ENCODE data around the gene HIPK2.

The HIPK2 gene

DNA sequence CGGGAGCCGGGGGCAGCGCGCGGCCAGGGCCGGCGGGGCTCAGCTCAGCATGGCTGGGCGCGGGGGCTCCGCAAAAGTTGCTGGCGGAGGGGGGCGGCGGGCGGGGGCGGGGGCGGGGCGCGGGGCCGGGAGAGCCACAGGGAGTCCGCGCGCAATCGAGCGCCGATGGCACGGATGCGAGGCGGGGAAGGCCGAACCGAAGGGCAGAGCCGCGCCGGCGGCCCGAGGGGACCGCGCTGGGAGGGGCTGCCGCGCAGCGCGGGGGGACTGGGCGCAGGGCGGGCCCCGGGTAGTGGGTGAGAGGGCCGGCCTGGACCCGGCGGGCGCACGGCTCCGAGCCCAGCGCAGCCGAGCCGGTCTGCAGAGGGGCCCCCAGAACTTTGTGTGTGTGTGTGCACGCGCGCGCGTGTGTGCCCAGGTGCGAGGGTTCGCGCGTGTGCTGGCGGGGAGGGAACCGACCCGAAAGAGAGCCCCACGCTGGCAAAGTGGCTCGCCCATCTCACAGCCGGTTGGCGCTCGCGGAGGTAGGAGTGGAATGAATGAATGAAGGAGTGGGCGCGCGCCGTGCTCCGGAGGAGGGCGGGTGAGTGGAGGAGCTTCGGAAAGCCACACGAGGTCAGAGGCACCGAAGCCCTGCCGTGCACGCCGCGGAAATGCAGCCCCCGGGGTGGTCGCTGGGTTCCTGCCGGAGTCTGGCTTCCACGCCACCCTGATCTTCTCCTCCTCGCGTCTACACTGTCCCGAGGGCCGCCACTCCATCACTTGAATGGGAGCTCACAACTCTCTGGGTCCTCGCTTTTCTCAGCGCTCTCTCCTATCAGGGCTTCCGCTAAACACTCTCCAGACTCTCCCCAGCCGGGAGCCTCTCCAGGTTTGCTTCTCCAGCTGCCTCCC lies at the start of gene HIPK2:
Gene HIPK2 (minus strand): TSS at position 51 of the 894 bp plus-strand sequence. CDS start 375 bp downstream, outside the sequence.
- DNase-seq (ENCODE audit: low spot score) = peak; percentile 66

DNA sequence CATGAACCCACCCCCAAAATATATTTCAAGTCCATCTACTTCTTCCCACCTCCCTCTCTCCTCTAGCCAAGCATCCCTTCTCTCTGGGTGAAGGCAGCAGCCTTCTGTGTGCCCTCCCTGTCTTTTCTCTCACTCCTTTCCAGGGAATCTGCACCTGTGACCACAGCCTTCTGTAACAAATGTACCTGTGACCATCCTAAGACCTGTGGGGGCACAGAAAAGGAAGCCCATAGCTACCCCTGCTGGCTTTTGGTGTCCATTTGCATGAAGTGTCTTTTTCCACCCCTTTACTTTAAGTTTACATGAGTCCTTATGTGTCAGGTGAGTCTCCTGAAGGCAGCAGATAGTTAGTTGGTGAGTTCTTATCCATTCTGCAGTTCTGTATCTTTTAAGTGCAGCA lies 49.2 kb upstream of the HIPK2 start:
- DNase-seq (ENCODE audit: low spot score) = no peak

DNA sequence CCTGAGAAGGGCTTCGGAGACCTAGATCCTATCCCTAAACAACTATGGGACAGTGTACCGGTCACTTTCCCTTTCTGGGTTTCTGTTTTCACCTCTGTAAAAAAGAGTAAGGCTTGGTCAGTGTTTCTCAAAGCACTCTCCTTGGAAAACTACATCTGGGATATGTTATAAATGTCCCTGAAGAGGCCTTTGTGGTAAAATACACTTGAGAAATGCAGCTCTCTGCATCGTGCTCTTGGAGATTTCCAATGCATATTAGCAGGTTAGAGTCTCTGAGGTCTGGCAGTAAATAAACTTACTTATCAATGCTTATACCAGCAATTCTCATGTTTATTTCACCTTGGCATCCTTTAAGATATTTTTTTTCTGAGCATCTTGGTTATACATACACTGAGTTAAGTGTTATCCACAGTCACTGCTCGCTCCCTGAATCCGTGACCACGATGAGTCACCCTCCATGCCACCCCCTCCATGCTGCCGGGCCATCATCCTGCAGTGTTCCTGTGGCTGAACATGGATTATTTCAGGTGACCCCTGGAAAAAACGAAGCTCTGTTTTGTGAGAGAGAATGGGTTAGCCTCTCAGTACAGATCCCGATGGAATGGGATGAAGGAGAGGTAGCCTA lies 48.0 kb upstream of the HIPK2 start:
- peak; percentile 63 for DNase-seq (ENCODE audit: low spot score)

DNA sequence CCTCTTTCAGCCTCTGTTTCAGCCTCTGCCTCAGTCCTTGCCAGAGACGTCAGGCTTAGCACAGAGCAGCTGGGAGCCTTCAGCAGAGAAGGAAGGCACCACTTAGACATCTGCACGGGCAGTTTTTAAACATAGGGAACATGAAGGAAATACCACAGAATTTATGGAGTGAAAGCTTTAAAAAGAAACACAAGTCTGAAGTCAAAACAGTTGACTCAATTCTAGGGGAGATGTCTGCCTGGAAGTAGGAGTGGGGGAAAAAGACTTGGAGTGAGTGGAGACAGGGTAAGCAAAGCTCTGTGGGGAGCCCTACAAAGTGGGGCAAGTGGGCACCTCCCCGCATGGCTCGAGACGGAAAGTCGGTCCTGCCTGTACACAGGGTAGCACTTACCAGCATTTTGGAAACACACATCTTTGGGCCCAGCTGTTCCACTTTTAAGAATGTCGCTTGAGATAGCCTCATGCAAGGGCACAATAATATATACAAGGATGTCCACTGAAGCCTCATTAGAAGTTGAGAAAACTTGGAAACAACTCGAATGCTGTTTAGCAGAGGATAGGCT lies 46.2 kb upstream of the HIPK2 start:
- no peak for DNase-seq (ENCODE audit: low spot score)

DNA sequence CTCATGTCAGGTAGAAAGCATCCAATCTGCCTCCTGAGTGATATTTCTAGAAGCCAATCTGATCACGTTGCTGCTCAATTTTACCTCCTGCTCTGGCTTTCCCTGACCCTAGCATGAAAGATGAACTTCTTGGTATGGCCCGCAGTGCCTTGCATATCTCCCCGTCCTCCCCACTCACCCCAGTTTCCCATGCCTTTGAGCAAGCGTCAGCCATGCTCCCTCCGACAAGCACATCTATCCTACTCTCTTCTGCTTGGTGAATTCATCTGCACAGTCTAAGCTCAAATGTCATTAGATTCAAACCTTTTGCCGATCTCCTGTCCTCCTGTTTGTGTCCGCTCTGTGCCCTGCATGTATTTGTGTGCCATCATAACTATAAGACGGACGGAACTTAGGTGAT lies 45.1 kb upstream of the HIPK2 start:
- DNase-seq (ENCODE audit: low spot score) = no peak

DNA sequence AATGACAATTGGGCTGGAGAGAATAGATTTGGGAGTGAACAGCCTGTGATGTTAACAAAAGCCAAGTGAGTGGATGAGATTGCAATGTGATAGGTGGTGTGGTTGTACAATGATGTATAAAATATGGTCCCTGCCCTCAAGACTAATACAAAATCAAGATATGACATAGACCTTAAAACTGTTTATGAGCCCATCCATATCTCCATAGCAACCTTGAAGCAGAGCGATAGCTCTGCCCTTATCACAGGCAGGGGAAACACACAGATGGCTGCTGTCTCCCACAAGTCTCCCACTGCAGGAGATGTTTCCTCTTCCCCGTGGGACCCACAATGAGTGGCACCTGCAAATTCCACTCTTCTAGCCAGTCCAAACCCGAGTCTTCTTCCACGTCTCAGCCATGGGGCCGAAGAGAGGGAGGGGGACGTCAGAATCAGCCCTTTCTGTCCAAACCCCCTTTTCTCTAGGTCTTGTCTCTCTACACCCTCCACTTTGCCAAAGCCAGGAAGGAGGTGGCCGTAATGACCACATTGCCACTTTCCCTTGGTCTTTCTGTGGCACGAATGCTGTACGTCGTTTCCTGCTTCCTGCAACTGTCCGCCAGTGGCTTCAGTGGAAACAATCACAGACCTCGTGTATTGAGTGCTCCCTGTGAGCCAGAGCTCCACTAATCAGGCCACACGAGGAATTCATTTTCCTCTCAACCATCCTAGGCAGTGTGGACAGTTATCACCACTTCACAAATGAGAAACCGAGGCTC lies 43.7 kb upstream of the HIPK2 start:
- no peak for DNase-seq (ENCODE audit: low spot score)

DNA sequence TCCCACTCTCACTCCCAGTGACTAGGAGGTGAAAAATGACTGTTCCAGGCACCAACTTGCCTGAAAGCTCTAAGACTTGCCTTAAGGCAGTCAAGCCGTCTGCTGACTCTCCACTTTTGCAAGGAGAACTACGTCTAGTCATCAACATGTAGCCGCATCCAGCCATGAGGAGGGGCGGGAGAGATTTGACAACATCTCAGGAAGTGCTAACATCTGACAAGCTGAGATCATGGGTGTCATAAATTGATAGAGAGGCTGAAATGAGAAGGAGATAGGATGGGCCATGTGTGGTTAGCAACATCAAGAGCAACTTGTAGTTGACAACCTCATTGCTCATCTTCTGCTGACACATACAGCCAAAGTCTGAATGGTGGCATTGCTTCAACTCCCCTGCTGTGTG lies 42.3 kb upstream of the HIPK2 start:
- no peak for DNase-seq (ENCODE audit: low spot score)

DNA sequence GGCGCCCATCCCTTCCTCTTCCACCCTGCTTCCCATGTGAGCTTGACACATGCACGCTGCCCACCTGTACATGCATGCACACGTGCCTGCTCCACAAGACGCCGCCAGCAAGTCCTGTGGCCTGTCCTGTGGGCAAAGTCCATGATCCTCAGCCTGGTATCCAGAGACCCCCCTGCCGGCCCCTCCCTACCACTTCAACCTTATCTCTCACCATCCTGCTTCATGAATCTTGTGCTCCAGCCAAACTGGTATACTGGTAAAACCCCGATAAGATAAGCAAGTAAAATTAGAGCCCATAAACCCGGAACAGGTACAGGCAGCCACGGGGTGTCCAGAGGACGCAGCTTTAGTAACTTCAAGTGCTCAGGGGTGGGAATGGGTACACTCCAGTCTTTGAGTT lies 39.5 kb upstream of the HIPK2 start:
- DNase-seq (ENCODE audit: low spot score) = no peak

DNA sequence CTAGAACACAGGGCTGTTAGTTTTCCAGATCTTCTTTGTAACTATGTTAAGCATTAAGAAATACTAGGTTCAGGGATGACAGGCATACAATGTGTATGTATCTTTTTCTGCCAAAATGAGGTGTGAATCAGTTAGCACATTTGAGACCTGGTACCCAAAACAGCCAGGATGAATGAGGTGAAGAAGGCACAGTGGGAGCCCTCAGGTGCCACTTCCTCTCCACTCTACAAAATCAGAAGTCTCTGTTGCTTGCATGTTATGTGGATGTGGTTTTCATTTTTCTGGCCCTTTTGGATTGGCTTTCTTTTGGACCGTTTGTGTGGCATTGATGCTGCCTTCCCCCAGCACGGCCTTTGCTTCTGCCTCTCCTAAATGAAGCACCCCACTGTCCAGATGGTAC lies 35.9 kb upstream of the HIPK2 start:
- no peak for DNase-seq (ENCODE audit: low spot score)

DNA sequence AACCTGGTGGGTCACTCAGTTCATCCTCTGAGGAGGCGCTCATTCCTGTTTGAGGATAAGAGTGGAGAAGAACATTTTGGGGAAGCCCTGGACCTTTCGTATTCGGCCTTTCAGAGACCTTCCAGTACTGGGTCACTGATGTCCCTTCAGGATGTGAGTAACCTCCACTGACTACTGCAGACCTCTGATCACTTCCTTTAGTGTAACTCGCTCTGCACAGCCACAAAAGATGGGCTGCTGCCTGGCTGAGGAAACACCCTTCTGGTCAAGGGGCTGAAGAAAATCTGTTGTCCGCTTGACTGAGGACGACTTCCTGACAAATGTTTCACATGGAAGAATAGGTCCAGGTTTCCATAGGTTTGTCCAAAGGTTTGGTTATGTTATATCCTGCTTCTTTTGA lies 35.4 kb upstream of the HIPK2 start:
- no peak for DNase-seq (ENCODE audit: low spot score)

DNA sequence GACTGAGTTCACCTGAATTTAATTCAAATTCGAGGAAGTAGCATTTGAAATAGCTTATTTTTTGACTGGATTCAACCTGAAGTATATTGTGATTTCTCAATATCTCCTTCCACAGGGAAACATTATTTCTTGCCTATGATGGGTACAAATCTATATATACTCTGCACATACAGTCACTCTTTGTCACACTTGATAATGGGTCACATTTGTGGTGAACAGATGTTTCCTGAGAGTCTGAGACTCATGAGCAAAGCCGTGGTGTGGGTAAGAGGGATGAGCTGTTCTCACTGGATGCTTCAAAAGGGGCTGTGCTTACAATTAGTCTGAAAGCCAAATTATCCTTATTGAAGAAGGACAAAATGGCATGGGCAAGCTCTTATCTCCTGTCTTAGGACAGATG lies 33.3 kb upstream of the HIPK2 start:
- DNase-seq (ENCODE audit: low spot score) = no peak

DNA sequence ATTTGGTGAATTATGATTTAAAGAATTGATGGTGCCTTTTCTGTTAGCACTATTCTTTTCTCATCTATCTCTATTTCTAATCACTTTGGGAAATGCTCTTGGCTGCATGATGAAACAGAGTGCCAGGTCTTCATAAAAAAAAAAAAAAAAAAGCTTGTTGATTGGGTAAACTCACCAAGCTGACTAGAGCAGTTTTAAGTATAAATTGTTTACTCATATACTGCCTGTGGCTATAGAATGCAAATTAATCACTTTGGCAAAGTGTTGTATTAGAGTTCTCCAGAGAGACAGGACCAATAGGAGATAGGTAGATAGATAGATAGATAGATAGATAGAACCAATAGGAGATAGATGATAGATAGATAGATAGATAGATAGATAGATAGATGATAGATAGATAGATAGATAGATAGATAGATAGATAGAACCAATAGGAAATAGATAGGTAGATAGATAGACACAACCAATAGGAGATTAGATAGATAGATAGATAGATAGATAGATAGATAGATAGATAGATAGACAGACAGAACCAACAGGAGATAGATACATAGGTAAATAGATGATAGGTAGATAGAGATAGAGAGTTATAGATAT lies 31.1 kb upstream of the HIPK2 start:
- no peak for DNase-seq (ENCODE audit: low spot score)

DNA sequence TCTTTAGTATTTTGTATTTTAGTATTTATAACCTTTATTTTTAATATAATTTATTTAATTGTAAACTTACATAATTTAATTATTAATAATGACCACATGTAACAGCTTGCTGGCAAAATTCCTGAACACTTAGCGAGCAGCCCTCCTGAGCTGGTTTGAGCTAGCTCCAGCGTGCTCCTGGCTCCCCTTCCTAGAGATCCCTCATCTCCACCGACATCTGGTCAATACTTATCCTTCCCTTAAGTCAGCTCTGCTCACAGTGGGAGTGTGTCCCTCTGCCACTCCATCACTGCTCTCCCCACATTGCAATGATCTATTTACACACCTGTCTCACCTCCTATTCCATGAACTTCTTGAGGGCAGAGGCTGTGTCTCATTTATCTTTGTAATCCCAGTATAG lies 30.6 kb upstream of the HIPK2 start:
- DNase-seq (ENCODE audit: low spot score) = no peak

DNA sequence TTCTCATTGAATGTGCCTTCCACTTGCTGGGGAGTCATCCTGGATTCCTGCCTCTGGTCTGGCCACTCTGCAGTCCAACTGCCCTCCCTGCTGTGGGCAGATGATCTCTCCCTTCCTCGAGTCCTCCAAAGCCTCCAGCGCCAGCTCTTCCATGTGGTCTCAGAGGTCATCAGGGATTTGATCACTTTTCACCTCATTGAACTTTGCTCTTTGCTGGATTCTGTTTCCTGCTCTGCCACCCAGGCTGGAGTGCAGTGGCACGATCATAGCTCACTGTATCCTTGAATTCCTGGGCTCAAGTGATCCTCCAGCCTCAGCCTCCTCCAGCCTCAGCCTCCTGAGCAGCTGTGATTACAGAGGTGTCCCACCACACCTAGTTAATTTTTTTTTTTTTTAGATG lies 29.2 kb upstream of the HIPK2 start:
- no peak for DNase-seq (ENCODE audit: low spot score)

DNA sequence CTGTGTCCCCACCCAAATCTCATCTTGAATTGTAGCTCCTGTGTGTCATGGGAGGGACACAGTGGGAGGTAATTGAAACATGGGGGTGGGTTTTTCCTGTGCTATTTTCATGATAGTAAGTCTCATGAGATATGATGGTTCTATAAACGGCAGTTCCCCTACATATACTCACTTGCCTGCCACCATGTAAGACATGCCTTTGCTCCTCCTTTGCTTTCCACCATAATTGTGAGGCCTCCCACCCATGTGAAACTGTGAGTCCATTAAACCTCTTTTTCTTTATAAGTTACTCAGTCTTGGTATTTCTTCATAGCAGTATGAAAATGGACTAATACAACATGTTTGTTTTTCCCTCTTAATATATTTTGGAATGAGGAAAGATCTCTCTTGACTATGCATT lies 26.8 kb upstream of the HIPK2 start:
- no peak for DNase-seq (ENCODE audit: low spot score)

DNA sequence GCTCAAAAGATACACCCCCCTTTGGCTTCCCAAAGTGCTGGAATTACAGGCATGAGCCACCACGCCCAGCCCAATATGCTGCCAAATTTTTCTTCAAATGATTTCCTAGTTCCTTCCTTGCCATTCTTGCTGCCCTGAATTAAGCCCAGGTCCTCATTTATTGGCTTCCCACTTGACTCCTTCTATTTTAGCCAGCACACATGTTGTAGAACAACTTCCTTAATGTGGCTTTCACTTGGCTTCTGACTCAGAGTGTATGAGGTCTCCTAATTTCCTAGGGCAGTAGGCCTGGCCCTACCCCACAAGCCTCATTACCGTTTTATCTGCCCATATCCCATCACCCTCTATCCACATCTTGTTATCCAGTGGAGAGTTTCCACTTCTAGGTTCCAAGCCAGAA lies 21.8 kb upstream of the HIPK2 start:
- no peak for DNase-seq (ENCODE audit: low spot score)

DNA sequence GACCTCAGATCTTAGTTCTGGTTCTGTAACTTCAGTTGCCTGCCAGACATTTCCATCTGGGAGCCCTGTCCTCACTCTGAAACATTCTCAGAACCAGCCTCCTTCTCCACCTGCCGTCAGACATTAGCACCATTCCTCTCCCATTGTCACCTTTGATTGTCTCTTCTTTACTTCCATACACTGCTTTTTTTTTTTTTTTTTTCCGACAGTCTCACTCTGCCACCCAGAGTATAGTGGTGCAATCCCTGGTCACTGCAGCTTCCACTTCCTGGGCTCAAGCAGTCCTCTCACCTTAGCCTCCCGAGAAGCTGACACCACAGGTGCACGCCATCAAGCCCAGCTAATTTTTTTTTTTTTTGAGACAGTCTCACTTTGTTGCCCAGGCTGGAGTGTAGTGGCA lies 21.1 kb upstream of the HIPK2 start:
- DNase-seq (ENCODE audit: low spot score) = no peak

DNA sequence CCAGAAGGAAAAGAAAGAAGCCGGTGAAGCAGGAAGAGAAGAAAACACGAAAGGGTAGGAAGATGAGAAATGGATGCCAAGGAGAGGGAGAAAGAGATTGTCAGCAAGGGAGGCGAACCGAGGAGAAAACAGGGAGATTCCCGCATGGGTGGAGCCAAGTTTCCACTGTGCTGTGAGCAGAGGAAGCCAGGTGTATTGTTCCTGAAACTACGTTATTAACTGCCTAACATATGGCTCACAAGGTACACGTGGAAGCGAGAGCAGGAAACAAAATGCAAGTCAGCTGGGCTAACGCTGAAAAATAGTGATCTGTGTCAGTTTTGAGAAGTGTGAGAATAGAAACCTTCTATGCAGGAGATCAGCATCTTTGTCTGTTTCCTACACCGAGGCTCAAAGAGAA lies 20.4 kb upstream of the HIPK2 start:
- no peak for DNase-seq (ENCODE audit: low spot score)

DNA sequence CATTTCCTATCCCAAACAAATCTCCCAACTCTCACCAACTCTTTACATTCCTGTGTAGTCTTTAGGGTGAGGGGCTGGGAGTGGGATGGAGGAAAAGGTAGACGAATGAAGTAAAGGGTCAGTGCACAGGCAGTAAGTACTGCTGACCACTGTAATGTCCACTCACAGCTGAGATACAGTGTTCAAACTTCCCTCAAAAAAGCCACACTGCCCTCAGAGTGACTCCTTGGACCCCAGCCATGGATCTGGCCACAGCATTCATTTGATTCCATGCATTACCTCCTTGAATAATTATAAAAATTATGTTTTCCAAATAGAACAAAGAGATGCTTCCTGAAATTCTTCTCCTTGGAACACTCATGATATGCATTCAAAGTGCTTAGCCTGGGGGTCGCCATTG lies 19.8 kb upstream of the HIPK2 start:
- DNase-seq (ENCODE audit: low spot score) = no peak

DNA sequence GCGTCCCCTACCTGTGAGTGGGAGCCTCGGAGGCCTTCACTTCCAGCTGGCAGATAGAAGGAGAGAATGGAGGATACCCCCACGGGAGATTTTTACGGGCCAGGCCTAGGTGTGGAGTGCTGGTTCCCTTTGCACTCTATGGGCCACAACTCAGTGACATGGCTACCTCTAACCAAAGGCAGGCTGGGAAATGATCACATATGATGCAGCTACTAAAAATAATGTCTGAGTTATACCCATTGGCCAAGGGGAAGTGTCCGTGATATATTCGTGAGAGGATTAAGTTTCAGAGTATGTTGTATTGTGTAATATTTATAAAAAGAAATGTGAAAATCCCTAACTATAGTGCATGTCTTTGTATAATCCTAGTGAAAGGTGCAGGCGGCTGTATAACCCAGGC lies 13.5 kb upstream of the HIPK2 start:
- DNase-seq (ENCODE audit: low spot score) = no peak

DNA sequence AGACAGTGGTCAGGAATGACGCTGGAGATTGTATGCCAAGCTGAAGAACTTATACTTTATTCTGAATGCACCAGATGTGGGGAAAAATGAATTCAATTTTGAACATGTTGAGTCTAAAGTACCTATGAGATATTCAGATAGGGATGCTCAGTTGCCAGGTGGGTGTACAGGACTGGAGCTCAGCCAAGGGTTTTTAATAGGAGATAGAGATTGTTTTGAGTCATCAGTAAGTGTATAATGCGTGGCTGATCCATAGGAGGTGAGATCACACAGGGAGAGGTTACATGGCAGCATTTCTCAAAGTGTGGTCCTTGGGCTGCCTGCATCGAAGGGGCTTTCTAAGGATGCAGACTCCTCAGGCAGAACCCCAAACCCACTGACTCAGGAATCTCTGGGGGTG lies 6.8 kb upstream of the HIPK2 start:
- DNase-seq (ENCODE audit: low spot score) = no peak

DNA sequence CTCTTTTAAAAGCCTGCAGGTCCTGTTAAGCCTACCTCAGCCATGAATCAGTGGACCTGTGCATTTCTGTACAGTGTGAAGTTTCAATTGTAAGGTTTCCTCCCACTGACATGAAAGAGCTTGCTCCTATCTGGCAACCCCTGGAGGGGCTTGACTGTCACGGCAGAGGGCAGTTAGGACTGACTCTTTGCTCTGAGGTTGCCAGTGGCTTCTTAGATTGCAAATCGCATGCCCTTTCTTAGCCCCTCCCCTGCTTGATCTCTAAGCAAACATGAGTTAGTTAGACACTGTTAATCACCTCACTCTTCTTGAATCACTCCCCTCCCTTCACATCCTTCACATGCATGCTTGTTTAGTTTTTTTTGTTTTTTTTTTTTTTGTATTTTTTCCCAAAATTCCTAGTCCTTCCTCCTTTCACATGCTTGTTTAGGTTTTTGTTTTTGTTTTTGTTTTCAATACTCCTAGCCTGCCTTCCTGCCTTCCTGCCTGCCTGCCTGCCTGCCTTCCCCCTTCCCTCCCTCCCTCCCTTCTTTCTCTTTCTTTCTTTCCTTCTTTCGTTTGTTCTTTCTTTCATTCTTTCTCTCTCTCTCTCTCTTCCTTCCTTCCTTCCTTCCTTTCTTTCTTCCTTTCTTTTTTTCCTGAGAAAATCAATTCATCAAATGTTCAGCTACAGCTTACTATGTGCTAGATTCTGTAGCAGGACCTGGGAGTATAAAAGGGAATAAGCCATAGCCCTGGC lies 6.0 kb upstream of the HIPK2 start:
- no peak for DNase-seq (ENCODE audit: low spot score)

All from COLO829 (cell line).